GM12874 (cell line): Measurements from ENCODE around the gene SPNS1.

Experiments
- TF ChIP-seq, protein P1 (sequence below): IDR thresholded peaks from 2 replicates; pipeline ENCODE4 v1.5.1; 2011; ENCODE audit warnings: low read depth, mild to moderate bottlenecking, control low read depth, low read length, moderate library complexity; ENCODE audit not compliant: insufficient read depth

Gene SPNS1

GRCh38 chr16:28932339-28933141 lies 42.0 kb upstream of the SPNS1 start:
- TF ChIP-seq, protein P1, sequence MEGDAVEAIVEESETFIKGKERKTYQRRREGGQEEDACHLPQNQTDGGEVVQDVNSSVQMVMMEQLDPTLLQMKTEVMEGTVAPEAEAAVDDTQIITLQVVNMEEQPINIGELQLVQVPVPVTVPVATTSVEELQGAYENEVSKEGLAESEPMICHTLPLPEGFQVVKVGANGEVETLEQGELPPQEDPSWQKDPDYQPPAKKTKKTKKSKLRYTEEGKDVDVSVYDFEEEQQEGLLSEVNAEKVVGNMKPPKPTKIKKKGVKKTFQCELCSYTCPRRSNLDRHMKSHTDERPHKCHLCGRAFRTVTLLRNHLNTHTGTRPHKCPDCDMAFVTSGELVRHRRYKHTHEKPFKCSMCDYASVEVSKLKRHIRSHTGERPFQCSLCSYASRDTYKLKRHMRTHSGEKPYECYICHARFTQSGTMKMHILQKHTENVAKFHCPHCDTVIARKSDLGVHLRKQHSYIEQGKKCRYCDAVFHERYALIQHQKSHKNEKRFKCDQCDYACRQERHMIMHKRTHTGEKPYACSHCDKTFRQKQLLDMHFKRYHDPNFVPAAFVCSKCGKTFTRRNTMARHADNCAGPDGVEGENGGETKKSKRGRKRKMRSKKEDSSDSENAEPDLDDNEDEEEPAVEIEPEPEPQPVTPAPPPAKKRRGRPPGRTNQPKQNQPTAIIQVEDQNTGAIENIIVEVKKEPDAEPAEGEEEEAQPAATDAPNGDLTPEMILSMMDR = no peak

GRCh38 chr16:28933171-28933570 lies 41.4 kb upstream of the SPNS1 start:
- TF ChIP-seq, protein P1 = no peak

- TF ChIP-seq, protein P1 = no peak
These were observed 39.2 kb upstream of the SPNS1 start for GRCh38 chr16:28935346-28935745.

DNA sequence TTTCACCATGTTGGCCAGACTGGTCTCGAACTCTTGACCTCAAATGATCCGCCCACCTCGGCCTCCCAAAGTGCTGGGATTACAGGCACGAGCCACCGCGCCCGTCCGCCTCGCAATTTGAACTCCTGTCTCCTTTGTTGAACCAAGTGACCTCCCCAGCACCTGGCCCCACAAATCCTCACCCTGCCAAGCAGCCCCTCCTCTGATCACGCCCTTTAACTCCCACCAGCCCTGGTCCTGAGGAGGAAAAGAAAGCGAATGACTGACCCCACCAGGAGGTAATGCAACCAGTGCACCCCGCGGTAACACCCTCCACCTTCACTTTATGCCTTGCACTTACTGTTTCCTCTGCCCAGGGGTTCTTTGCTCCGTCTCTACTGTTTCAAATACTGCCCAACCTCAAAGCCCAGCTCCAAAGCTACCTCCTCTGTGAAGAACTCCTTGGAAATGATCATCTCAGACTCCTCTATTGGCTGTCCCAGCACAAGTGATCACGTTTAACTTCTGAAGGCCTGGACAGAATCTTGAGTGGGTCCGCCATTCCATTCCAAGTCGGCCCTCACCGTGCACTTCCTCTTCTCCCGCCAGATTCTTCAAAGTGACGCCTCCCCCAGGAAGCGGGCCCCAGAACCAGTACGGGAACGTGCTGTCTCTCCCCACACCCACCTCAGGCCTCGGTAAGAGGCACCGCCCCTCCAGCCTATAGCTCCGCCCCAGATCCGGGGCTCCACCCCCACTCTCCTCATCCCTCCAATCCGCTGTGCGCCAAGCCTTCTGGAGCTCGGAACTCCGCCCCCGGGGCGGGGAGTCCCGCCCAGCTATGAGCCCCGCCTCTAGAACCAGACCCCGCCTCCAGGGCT lies 38.4 kb upstream of the SPNS1 start:
- TF ChIP-seq, protein P1 = no peak

DNA sequence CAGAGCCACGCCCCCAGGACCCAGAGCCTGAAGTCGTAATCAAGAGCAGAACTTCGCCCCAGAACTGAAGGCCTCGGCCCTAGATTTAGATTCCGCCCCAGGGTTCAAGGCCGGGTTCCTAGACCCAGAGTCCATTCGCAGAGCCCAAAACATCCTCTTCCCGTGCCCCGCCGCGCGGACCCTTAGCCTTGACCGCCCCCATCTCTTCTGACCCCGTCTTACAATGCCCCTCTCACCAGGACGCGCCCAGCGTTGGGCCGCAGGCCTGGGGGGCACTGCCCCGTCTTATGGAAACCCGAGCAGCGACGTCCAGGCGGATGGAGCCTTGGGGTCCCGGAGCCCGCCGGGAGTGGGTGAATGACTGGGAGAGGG lies 37.8 kb upstream of the SPNS1 start:
- TF ChIP-seq, protein P1 = no peak

- TF ChIP-seq, protein P1 = no peak
These were observed 37.2 kb upstream of the SPNS1 start for GRCh38 chr16:28937222-28937876.

GRCh38 chr16:28938721-28939120 lies 35.9 kb upstream of the SPNS1 start:
- TF ChIP-seq, protein P1 = no peak
